HG02870 (cell line): ENCODE data around the gene IL1RN.
"Not testable (repeated sequence)": the region's sequence is repeated elsewhere in the genome, so short reads cannot be mapped to it uniquely, and the experiment has no call there.

Source experiments
- ATAC-seq: cut with Tn5 transposase; IDR thresholded peaks from one replicate; pipeline ENCODE4 v1.9.1; 2021; ENCODE audit warnings: mild to moderate bottlenecking, moderate library complexity; ENCODE audit not compliant: unreplicated experiment

IL1RN gene

DNA sequence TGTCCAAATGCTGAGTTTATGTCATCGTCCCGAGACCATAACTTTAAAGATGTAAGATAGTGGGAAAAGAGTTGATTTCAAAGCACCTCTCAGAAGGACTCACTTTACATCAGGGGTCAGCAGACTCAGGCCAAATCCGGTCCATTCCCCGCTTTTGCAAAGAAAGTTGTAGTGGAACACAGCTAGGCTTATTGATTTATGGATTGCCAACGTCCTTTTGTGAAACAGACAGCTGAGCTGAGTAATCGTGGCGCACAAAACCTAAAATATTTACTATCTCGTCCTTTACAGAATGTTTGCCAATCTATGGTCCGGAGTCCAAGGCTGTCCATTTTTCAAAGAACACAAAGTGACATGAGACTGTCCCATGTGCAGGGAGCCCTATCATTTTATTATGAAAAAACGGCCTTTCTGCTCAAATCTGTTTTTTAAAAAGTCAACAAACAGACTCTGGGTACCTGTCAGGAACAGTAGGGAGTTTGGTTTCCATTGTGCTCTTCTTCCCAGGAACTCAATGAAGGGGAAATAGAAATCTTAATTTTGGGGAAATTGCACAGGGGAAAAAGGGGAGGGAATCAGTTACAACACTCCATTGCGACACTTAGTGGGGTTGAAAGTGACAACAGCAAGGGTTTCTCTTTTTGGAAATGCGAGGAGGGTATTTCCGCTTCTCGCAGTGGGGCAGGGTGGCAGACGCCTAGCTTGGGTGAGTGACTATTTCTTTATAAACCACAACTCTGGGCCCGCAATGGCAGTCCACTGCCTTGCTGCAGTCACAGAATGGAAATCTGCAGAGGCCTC, at the start of gene IL1RN:
TSS of gene IL1RN (plus strand) at position 754 of the 801 bp plus-strand sequence. CDS start at position 781, 27 bp downstream.
- no peak for ATAC-seq

DNA sequence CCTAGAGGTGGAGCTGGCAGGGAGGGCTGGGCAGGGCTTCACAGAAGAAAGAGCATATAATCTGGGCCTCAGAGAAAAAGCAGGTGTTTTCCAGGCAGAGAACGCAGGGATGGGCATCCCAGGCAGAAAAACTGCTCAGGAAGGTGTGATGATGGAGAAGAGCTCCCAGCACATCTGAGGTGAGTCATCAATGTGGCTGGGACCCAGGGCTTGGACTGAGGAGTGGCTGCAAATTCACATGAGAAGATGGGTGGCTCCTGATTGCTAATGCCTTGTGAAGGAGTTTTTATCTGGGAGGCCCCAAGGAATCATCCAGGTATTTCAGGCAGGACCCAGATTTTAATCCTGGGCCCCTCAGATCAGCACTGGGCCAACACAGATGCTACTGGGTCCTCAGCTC, 49.5 kb upstream of the IL1RN start:
- no peak for ATAC-seq

DNA sequence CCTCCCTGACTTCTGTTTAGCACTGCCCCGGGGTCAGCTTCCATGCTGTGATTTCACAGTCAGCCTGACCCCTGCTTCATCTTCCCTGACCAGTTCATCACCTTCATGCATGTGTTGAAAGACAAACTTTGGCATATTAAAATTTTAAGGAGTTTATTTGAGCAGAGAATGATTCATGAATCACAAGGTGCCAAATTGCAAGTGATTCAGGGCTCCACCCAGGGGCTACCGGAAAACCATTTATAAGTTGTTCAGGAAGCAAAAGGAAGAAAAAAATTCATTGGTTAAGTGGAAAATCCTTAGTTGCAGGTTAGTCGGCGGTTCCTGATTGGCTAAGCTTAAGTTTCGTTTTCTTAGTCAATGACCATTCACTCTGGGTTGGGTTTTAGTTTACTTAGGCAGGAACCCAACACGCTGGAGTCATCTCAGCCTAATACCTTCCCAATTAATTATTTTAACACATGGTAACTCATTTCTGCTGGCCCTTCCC, 49.0 kb upstream of the IL1RN start:
- no peak for ATAC-seq

GRCh38 chr2:113079131-113079530, 48.3 kb upstream of the IL1RN start:
- no peak for ATAC-seq

DNA sequence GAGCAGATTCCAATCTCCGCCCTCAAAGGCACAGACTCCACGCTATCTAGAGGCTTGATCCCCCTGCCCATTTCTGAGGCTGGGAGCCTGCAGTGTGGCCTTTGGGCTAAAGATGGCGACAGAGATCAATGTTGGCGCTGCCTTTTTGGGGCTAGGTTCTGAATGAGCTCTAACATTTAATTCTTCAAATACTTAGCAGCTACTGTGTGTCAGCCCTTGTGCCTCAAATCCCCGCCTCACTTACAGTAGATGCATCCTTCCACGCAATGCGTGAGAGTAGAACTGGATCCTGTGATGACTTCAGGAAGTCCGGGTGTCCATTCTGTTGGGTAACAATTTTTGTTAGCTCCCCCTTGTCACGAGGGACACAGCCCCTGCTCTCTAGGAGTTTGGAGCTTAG, 47.3 kb upstream of the IL1RN start:
- ATAC-seq: peak; percentile 50

GRCh38 chr2:113081488-113082210, 45.7 kb upstream of the IL1RN start:
- no peak for ATAC-seq

GRCh38 chr2:113083296-113083695, 44.1 kb upstream of the IL1RN start:
- ATAC-seq: no peak

GRCh38 chr2:113084249-113085000, 43.0 kb upstream of the IL1RN start:
- ATAC-seq: no peak

- no peak for ATAC-seq
Measured at GRCh38 chr2:113085542-113085941, 41.9 kb upstream of the IL1RN start.

GRCh38 chr2:113088213-113088992, 39.0 kb upstream of the IL1RN start:
- ATAC-seq: no peak

DNA sequence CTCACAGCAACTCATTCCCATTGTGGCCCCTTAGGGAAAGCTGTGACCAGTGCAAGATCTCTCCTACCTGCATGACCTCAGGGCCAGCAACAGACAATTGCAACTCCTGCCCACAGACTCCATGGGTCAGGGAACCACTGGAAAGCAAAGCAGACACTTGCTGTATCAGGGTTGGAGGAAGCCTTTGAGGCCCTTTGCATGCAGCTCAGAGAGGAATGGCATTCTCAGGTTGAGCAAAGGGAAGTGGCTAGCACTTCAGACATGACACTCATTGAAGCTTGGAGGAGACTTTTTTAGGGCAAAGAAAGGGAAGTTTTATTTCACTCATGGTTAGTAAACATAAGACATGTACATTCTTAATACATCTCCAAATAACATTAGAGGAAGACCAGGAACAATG, 37.5 kb upstream of the IL1RN start:
- ATAC-seq: no peak

DNA sequence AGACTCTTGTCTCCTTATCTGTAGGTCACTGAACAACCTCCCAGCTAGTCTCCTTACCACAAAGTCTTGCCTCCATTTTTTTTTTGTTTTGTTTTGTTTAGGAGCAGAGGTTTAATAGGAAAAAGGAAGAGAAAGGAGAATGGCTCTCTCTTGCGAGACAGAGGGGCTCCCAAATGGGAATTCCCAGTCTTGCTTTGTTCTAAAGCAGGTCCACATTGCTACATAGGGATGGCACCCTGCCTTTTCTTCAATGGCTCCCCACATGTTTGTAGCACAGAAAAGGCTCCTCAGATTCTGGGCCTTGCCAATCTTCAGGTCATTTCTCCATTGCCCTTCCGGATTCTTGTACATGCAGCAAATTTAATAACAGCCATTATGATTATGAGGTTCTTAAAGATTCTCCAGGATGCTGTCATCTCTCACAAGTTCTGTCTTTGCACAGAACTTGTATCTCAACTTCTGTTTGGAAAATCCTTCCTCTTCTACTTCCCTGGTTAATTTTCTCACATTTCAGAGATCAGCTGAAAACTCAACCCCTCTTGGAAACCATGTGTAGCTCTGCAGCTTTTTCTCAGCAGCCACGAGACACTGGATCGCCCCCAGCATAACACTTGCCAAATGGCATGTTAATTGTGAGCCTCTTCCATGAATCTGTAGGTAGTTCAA, 36.0 kb upstream of the IL1RN start:
- no peak for ATAC-seq

DNA sequence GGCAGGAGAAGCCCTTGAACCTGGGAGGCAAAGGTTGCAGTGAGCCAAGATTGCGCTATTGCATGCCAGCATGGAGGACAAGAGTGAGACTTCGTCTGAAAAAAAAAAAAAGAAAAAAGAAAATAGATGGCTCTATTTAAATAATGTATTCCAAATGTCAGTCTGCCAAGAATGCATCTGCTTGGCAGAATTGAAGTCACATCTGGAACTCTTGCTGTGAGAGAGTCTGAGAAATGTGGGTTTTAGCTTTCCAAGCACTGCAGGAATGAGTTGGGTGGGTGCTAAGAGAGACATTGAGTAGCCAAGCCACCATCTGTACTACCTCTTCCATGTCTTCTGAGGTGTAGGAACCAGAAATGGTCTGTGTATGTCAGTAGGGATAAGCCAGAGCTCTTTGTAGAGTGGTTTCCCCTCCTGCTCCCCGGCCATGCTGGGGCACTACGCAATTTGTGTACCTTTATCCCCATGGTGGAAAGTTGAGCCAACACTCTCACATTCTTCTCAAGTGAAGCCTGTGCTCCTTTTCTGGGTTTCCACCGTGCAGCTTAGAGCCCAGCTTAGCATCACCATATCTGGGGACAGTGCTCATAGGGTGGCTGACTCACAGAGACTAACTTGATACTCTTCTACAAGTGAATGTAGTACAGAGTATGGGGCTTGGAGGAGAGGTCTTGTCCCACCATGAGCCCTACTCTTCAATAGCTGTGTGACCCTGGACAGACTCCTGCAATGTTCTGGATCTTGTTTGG, 34.4 kb upstream of the IL1RN start:
- ATAC-seq: no peak

- no peak for ATAC-seq
Measured at GRCh38 chr2:113093613-113093977, 33.8 kb upstream of the IL1RN start.

DNA sequence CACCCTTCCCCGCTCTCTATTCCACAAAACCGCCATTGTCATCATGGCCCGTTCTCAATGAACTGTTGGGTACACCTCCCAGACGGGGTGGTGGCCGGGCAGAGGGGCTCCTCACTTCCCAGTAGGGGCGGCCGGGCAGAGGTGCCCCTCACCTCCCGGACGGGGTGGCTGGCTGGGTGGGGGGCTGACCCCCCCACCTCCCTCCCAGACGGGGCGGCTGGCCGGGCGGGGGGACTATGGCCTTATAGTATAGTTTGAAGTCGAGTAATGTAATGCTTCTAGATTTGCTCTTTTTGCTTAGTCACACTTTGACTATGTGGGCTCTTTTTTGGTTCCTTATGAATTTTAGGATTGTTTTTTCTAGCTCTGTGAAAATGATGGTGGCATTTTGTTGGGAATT, 31.1 kb upstream of the IL1RN start:
- ATAC-seq: not testable (repeated sequence)

DNA sequence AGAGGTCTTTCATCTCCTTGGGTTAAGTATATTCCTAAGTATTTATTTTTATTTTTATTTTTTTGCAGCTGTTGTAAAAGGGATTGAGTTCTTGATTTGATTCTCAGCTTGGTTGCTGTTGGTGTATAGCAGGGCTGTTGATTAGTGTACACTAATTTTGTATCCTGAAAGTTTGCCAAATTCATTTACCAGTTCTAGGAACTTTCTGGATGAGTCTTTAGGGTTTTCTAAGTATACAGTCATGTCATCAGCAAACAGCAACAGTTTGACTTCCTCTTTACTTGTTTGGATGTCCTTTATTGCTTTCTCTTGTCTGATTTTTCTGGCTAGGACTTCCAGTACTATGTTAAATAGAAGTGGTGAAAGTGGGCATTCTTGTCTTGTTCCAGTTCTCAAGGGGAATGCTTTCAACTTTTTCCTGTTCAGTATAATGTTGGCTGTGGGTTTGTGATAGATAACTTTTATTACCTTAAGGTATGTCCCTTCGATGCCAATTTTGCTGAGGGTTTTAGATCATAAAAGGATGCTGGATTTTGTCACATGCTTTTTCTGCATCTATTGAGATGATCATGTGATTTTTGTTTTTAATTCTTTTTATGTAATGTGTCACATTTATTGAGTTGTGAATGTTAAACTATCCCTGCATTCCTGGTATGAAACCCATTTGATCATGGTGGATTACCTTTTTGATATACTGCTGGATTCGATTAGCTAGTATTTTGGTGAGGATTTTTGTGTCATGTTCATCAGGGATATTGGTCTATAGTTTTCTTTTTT, 30.4 kb upstream of the IL1RN start:
- ATAC-seq: not testable (repeated sequence)

GRCh38 chr2:113098041-113098440, 29.4 kb upstream of the IL1RN start:
- no peak for ATAC-seq

DNA sequence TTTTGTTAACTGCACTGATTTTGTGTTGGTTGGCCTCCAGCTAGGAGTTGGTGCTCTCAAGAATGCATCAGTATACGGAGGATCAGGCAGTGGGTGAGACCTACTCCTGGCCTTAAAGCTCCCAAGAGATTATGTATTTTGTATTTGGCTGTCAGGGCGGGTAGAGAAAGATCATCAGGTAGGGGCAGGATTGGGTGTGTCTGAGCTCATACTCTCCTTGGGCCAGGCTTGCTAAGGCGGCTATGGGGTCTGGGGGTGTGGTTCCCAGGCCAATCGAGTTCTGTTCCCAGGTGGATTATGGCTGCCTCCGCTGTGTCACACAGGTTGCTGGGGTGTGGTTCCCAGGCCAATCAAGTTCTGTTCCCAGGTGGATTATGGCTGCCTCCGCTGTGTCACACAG, 28.9 kb upstream of the IL1RN start:
- ATAC-seq: no peak

DNA sequence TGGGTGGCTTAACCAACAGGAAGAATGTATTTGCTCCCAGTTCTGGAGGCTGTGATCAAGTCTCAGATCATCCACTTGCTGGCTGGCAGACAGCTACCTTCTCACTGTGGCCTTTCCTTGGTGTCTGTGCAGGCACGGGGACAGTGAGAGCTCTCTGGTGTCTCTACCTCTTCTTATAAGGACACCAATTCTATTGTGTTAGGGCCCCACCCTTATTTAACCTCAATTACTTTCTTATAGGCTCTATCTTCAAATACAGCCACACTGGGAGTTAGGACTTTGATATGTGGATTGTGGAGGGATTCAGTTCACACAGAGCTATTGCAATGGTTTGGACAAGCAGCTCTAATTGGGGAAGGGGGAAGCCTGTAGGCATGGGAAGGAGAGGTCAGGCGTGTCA, 25.3 kb upstream of the IL1RN start:
- no peak for ATAC-seq
